ENCODE results near the gene USP3. TPM values are rescaled to one million over a fixed set of nuclear protein-coding genes. Genes with fewer than 3 reads are reported as not detected.
"Not testable (repeated sequence)": the region's sequence is repeated elsewhere in the genome, so short reads cannot be mapped to it uniquely, and the experiment has no call there.

Gene USP3
- total RNA-seq, 2 donors from 2014 or later = 66.5 to 78.0 TPM

- Mint-ChIP-seq H3K4me1 (ENCODE audit: low read depth) (peaks cover 96% of the 10 kb centered on the region), H3K27me3 (ENCODE audit: low read depth) (no peaks in the 10 kb centered on the region), H3K36me3 (ENCODE audit: insufficient read depth in 2 of 2) (no peaks in the 10 kb centered on the region), H3K9me3 (no peaks in the 10 kb centered on the region), H3K4me3 (peak overlapping the region; percentile 30 to 41), H3K27ac (peak overlapping the region; percentile 61)
- DNase-seq (no peak), ATAC-seq (replicated peaks in 1 of 2) (no peak)
These were observed 21.5 kb upstream of the USP3 start for GRCh38 chr15:63482874-63483323.

DNA sequence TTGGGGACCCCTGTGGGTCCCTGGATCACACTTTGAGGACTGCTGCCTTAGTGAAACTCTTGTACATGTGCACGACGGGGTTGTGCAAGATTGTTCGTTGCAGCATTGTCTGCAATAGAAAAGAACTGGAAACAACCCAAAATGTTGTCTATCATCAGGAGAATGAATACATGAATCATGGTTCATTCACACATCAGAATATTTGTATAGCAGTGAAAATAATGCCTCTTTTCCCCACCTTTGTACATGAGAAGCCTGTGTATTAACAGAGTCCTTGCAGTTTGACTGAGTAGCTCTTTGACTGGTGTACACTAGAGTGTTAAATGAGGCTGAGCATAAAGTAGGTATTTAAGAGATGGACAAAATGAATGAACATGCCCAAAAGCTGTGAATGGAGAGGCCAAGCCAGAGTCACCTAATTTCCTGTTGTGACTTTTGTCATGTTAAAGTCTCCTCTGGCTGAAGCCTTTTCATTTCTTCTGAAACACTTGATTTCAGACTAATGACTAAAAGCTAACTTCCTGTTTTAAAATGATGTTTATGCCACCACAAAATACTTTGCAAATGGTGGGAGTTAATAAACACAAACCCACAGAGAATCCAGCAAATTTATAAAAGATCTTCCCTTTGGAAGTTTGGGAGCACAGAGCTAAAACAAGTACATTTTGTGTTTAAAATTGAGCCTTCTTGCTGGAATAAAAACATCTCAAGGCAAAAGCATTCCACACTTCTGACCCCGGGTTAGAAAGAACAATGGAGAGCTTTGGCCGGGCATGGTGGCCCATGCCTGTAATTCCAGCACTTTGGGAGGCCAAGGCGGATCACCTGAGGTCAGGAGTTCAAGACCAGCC, 20.6 kb upstream of the USP3 start:
- H3K9me3 Mint-ChIP-seq = no peaks in the 10 kb centered on the region
- H3K27ac Mint-ChIP-seq = peak overlapping the region; percentile 39
- DNase-seq = no peak
- peak overlapping the region in 1 of 2 donors; percentile 33 for H3K4me3 Mint-ChIP-seq
- H3K36me3 Mint-ChIP-seq (ENCODE audit: insufficient read depth in 2 of 2) = no peaks in the 10 kb centered on the region
- ATAC-seq (replicated peaks in 1 of 2) = peak in 1 of 2 donors; percentile 8
- H3K27me3 Mint-ChIP-seq (ENCODE audit: low read depth) = no peaks in the 10 kb centered on the region
- peaks cover 87% of the 10 kb centered on the region for H3K4me1 Mint-ChIP-seq (ENCODE audit: low read depth)

DNA sequence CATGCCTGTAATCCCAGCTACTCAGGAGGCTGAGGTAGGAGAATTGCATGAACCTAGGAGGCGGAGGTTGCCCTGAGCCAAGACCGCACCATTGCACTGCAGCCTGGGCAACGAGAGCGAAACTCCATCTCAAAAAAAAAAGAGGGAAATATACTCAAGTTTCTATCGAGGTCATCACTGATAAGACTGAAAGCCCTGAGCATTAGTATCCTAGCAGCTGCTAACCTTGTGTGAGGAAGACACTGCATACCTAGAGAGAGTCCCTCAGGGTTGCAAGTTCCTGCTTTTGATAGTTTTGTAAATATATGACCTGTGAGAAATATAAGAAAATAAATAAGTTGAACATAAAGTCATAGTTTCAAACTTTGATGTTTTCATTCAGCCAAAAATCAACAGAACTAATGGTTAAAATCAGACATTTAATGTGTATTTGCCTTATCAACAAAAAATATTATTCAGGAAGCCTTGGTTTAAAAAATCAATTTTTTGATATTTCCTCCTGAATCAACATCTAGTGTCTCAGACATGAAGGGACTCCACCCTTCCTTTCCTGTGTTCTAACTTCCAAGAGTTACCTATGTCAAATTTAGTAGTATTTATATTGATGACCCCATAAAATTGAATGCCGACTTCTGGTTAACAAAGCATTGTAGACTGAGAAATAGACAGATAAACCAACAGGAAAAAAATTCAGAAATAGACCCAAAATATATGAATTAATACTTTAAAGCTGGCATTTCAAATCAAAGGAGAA, 19.8 kb upstream of the USP3 start:
- DNase-seq (no peak), ATAC-seq (replicated peaks in 1 of 2) (no peak)
- H3K4me3 Mint-ChIP-seq = peak overlapping the region in 1 of 2 donors; percentile 33
- H3K4me1 Mint-ChIP-seq (ENCODE audit: low read depth) = peaks cover 79% of the 10 kb centered on the region
- no peaks in the 10 kb centered on the region for H3K36me3 Mint-ChIP-seq (ENCODE audit: insufficient read depth in 2 of 2)
- no peaks in the 10 kb centered on the region for H3K9me3 Mint-ChIP-seq
- H3K27me3 Mint-ChIP-seq (ENCODE audit: low read depth) = no peaks in the 10 kb centered on the region
- peak overlapping the region; percentile 39 for H3K27ac Mint-ChIP-seq

DNA sequence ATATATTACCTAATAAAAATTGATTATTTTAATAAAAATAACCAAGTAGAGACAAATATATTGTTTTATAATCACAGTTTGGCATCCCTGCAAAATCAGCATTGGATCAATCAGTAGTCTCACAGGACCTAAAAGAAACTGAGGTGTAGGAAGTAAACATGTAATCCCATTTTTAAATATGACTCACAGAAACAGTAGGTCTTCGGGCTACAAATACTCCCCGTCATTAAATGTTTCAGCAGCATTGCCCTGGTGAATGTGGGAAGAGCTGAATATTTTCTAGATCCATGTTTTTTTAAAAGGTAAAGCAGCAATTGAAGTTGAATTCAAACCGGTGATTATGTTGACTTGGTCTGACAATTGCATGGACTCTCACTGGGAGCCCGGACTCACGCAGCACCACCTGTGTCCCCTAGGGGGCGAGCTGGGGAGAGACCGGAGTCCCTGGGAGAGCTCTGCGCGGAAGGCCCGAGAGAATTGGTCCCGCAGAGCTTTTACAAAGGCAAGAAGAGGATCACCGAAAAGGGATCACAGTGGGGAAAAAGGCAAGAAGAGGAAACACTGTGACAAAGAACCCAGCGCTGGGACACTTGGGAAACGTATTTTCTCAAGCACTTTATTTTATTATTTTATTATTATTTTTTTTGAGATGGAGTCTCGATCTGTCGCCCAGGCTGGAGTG, 17.2 kb upstream of the USP3 start:
- H3K27me3 Mint-ChIP-seq (ENCODE audit: low read depth) = no peaks in the 10 kb centered on the region
- ATAC-seq (replicated peaks in 1 of 2) = peak; percentile 86 to 89
- no peak overlapping the region for H3K27ac Mint-ChIP-seq
- peaks cover 71% of the 10 kb centered on the region for H3K4me1 Mint-ChIP-seq (ENCODE audit: low read depth)
- peak overlapping the region; percentile 62 for H3K4me3 Mint-ChIP-seq
- peak; percentile 90 to 95 for DNase-seq
- no peaks in the 10 kb centered on the region for H3K9me3 Mint-ChIP-seq
- no peaks in the 10 kb centered on the region for H3K36me3 Mint-ChIP-seq (ENCODE audit: insufficient read depth in 2 of 2)

DNA sequence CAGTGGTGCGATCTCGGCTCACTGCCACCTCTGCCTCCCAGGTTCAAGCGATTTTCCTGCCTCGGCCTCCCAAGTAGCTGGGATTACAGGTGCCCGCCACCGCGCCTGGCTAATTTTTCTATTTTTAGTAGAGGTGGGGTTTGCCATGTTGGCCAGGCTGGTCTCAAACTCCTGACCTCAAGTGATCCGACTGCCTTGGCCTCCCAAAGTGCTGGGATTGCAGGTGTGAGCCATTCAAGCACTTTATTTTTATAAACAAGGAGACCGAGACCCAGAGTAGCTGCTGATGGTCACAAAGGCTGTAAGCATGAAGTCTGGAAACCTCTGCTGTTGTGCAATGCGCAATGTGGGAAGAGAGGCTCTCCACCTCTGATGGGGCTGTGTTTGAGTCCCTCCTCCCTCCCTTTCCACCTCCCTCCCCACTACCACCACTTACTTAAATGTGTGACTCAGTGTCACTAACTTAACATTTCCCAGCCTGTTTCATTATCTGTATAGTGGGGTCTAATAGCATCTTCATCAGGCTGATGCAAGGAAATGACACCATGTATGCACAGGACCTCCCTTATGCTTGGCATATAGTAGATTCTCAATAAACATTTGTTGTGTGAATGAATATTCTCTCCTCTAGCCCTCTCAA, 16.5 kb upstream of the USP3 start:
- not testable (repeated sequence) for DNase-seq; H3K9me3 Mint-ChIP-seq; H3K27me3 Mint-ChIP-seq (ENCODE audit: low read depth); ATAC-seq (replicated peaks in 1 of 2); H3K36me3 Mint-ChIP-seq (ENCODE audit: insufficient read depth in 2 of 2); H3K4me3 Mint-ChIP-seq; H3K27ac Mint-ChIP-seq
- peaks cover 73% of the 10 kb centered on the region for H3K4me1 Mint-ChIP-seq (ENCODE audit: low read depth)

DNA sequence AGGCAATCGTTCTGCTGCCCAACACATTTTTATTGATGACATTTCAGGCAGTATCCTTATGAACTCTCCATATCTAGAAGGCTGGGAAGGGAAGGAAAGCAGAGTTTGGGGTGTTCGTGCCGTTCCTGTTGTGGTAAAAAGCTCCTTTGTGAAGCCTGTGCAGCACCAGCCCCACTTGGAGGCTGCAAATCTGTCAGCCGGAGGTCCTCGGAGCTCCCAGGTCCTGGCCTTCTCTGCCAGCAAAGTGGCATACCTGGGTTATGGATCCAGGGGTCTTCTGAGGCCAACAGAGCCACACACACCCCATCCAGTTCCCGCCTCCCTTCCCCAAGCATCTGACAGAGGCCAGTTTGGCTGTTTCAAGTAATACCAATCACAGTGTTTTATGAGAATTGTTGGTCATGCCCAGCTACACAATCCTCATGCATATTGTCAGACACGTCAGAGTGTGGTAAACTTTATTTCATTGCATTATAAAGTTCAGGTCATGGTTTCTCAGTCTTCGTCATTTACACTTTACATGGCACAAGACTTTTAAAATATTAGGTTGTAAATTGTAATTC, 15.9 kb upstream of the USP3 start:
- Mint-ChIP-seq H3K27ac (no peak overlapping the region), H3K4me1 (ENCODE audit: low read depth) (peaks cover 67% of the 10 kb centered on the region), H3K27me3 (ENCODE audit: low read depth) (no peaks in the 10 kb centered on the region), H3K9me3 (no peaks in the 10 kb centered on the region), H3K4me3 (no peak overlapping the region), H3K36me3 (ENCODE audit: insufficient read depth in 2 of 2) (no peaks in the 10 kb centered on the region)
- no peak for DNase-seq
- no peak for ATAC-seq (replicated peaks in 1 of 2)

DNA sequence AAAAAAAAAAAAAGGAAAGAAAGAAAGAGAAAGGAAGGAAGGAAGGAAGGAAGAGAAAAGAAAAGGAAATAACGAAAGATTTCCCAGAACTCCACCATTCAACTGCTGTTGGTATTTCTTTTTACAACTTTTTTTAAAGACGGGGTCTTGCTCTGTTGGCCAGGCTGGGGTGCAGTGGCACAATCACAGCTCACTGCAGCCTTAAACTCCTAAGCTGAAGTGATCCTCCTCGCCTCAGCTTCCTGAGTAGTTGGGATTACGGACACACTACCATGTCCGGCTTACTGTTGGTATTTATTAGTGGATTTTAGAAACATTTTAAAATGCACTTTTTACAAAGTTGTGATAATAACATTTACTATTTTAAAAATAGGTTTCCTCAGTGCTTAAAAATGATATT, 15.0 kb upstream of the USP3 start:
- DNase-seq (no peak), ATAC-seq (replicated peaks in 1 of 2) (no peak)
- Mint-ChIP-seq H3K9me3 (no peaks in the 10 kb centered on the region), H3K27ac (no peak overlapping the region), H3K4me1 (ENCODE audit: low read depth) (peaks cover 58% of the 10 kb centered on the region), H3K27me3 (ENCODE audit: low read depth) (no peaks in the 10 kb centered on the region), H3K36me3 (ENCODE audit: insufficient read depth in 2 of 2) (no peaks in the 10 kb centered on the region), H3K4me3 (no peak overlapping the region)

DNA sequence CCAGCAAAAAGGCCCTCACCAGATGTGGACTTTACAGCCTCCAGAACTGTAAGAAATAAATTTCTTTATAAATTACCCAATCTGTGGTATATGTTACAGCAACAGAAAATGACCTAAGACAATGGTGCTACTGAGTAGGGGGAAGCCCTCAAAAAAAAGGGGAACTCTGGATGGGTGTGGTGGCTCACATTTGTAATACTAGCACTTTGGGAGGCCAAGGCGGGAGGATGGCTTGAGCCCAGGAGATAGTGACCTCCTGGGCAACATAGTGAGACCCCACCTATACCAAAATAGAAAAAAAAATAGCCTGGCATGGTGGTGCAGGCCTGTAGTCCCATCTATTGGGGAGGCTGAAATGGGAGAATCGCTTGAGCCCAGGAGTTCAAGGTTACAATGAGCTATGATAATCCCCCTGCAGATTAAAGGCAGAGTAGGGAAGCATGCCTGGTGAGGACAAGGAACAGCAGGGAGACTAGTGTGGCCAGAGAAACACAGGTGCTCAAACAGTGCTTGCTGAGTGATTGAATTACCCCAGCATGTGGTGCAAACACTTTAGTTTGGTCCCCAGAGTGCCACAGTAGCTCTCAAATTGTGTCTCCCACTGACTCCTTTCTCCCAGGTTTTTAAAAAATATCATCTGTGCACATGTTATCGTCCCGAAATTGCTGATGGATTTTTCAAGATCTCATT, 13.9 kb upstream of the USP3 start:
- Mint-ChIP-seq H3K4me3 (no peak overlapping the region), H3K36me3 (ENCODE audit: insufficient read depth in 2 of 2) (no peaks in the 10 kb centered on the region), H3K4me1 (ENCODE audit: low read depth) (peaks cover 47% of the 10 kb centered on the region), H3K9me3 (no peaks in the 10 kb centered on the region), H3K27me3 (ENCODE audit: low read depth) (no peaks in the 10 kb centered on the region), H3K27ac (no peak overlapping the region)
- no peak for ATAC-seq (replicated peaks in 1 of 2)
- DNase-seq = no peak

DNA sequence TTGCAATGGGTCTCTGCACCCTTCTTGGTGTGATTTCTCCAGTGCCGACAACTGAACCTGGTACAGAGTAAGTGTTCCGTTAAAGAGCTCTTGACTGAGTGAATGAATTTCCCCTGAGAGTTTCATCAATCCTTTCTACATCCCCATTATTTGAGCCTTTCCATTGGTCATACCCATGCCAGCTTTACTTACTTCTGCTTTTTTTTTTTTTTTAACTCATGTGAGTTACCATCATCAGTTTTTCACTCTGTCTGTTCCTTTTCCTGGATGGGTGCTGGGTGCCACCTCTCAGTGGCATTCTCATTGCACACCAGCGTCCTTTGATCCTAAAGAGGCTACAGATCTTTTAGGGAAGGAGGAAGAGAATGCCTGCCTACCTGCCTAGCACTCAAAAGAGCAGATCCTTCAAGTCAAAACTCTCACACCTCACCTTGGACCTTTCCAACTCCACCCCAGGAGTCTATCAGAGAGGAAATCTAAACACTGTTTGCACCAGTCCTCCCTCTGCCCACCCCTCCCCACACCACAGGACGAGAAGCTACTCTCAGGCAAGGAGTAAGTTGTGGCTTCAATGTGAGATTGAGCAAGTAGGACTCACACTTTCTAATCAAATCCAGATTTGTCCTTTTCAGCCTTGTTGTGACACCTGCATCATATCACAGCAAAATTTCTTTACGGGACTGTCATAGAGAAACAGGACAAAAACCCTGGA, 13.1 kb upstream of the USP3 start:
- Mint-ChIP-seq H3K4me3 (no peak overlapping the region), H3K9me3 (no peaks in the 10 kb centered on the region), H3K4me1 (ENCODE audit: low read depth) (peaks cover 39% of the 10 kb centered on the region), H3K27me3 (ENCODE audit: low read depth) (no peaks in the 10 kb centered on the region), H3K36me3 (ENCODE audit: insufficient read depth in 2 of 2) (no peaks in the 10 kb centered on the region), H3K27ac (no peak overlapping the region)
- no peak for ATAC-seq (replicated peaks in 1 of 2)
- DNase-seq = no peak

GRCh38 chr15:63491979-63492378, 12.4 kb upstream of the USP3 start:
- no peak overlapping the region for H3K27ac Mint-ChIP-seq
- H3K36me3 Mint-ChIP-seq (ENCODE audit: insufficient read depth in 2 of 2) = no peaks in the 10 kb centered on the region
- H3K9me3 Mint-ChIP-seq = no peaks in the 10 kb centered on the region
- H3K27me3 Mint-ChIP-seq (ENCODE audit: low read depth) = no peaks in the 10 kb centered on the region
- peaks cover 32% of the 10 kb centered on the region for H3K4me1 Mint-ChIP-seq (ENCODE audit: low read depth)
- no peak for DNase-seq
- no peak for ATAC-seq (replicated peaks in 1 of 2)
- no peak overlapping the region for H3K4me3 Mint-ChIP-seq

DNA sequence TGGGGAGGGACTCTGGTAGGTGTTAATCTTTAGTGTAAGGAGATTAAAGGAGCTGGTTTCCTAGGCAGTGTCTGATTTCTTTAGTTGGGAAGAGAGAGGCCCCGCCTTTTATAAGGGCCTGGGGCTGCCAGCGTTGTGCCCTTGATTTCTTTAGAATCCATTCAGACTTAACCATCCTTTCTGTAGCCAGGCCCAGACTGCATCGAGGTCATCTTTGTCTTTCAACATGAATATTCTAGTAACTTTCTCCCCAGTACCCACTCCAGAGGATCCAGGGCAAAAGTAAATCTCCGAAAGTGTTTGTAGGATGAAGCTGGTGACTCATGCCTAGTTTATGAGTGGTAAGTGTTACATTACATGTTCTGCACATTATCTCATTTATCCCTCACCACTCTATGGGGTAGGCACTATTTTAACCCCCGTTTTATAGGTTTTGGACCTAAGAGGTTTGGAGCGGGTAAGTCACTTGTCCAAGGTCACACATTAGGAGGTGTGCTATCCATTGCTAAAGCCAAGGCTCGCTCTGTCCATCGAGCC, 11.8 kb upstream of the USP3 start:
- Mint-ChIP-seq H3K36me3 (ENCODE audit: insufficient read depth in 2 of 2) (no peaks in the 10 kb centered on the region), H3K9me3 (no peaks in the 10 kb centered on the region), H3K27me3 (ENCODE audit: low read depth) (no peaks in the 10 kb centered on the region), H3K4me3 (no peak overlapping the region), H3K27ac (no peak overlapping the region), H3K4me1 (ENCODE audit: low read depth) (peaks cover 26% of the 10 kb centered on the region)
- DNase-seq = no peak
- no peak for ATAC-seq (replicated peaks in 1 of 2)
